ENCODE results near the gene SLC38A3.
"Not testable (repeated sequence)": the region's sequence is repeated elsewhere in the genome, so short reads cannot be mapped to it uniquely, and the experiment has no call there.

SLC38A3 gene

GRCh38 chr3:50231581-50231980 is 26.5 kb downstream of the SLC38A3 start:
- no peak for DNase-seq (ENCODE audit: low read depth)

- no peak for DNase-seq (ENCODE audit: low read depth)
Measured at GRCh38 chr3:50232303-50232702, 27.2 kb downstream of the SLC38A3 start.

DNA sequence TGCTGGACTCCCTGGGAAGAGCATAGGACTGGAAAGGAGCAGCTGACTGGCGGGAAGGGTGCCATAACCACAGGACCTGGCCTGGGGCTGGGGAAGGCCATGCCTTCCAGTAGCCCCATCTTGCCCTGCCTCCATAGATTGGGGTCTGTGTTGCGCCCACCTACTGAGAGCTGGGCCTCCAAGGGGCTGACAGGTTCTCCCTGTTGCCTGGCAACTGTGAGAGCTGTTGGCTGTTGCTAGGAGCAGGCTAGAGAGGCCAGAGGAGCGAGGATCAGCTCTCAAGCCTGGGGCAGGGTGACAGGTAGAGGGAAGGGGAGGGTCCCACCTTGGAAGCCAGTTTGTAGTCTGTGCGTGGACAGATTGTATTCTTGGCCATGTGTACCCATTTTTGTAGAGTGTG is 28.1 kb downstream of the SLC38A3 start:
- DNase-seq (ENCODE audit: low read depth), result no peak

DNA sequence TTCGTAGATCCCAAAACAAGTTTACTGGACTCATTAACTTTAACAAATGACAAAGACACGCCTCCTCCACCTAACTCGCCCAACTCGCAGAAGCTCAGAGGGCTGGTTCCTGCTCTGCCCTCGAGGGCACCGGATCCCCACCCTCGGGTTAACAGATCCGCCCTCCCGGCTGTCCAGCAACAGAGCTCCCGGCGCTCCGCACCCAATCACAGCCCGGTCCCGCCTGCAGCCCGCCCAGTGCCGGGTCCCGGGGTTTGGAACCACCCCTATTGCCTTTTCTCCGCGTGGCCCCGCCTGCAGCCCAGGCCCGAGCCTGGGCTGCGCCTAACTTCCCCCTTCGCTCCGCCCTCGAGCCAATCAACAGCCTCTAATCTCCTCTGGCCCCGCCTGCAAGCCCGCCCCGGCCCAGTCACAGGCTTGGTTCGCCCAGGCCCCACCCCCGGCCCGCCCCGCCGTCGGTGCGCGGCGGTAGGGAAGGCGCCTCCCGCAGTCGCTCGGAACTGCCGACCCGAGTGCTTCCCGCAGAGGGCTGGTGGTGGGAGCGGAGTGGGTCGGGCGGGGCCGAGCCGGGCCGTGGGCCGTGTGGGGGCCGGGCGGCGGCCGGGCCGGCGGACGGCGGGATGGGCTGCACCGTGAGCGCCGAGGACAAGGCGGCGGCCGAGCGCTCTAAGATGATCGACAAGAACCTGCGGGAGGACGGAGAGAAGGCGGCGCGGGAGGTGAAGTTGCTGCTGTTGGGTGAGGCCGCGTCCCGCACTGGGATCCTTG is 30.8 kb downstream of the SLC38A3 start, which contains the start of gene GNAI2:
Gene GNAI2, plus strand, starts transcription at position 489 of the 768 bp plus-strand sequence. Its CDS starts 132 bp downstream, at position 621.
- DNase-seq (ENCODE audit: low read depth), result peak; percentile 98

DNA sequence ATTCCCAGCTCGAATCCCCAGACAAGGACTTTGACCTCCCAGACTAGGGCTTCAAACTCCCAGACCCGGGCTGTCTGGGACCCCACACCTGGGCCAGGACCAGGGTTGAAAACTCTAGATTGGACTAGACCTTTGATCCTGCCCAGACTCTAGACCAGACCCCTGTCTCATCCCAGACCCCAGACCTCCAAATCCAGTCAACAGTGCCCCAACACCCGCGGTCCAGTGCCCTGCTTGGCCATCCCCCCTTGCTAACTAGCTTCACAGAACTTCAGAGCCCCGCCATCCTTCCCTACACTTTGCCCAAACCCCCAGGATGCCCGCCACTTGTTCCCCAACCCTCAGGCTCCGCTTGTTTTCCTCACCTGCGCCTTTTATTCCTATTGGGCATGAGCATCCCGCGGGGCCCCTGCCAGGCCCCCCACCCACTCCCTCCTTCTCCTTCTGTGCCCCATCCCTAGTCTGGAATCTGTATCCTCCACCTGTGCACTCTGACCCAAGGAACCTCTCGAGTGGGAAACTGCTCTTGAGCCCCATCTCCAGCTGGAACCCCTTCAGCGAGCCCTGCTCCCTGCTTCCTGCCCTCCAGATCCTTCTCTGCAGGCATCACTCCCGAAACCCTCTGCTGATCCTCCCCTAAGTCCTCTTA is 31.5 kb downstream of the SLC38A3 start:
- DNase-seq (ENCODE audit: low read depth), result no peak

- no peak for DNase-seq (ENCODE audit: low read depth)
Measured at GRCh38 chr3:50237133-50237651, 32.1 kb downstream of the SLC38A3 start.

- peak; percentile 78 for DNase-seq (ENCODE audit: low read depth)
Measured at GRCh38 chr3:50237754-50238548, 32.9 kb downstream of the SLC38A3 start.

DNA sequence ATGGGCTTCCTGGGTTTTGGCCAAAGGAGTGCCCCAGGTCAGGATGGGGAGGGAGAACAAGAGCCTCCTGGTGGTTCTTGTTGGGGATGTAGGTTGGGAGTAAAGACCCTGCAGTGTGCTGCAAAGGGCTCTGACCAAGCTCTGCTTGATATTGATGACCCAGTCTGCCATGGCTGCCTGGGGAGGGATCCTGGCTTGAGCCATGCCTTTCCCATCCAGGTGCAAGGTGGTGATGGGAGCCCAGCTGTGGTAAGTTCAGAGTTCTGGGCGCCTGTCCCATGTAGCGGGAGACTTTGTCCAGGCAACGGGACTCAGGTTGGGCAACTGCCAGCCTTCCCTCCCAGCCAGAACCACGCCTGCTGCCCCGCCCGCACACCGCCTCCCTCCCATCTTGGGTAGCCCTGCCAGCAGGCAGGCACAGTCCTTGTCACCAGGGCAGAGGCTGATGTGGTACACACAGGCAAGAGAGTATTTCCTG is 33.5 kb downstream of the SLC38A3 start:
- DNase-seq (ENCODE audit: low read depth), result no peak

DNA sequence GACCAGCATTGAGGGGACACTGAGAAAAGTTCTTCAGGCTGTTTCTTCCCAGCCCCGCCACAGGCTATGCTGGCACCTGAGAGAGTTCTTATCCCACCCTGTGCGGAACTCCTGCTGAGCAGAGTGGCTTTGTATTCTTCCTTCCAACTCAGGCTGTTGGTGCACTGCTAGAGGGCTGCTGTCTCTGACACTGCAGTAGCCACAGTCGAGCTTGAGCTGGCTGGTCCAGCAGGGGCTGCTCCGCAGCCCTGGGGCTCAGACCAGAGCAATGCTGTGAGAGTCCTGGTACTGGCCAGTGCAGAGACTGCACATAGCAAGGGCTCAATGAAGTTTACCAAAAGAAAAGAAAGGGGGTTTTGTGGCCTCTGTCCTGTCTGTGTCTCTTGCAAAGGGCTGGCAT is 34.6 kb downstream of the SLC38A3 start:
- DNase-seq (ENCODE audit: low read depth), result no peak

GRCh38 chr3:50241163-50241562 is 36.1 kb downstream of the SLC38A3 start:
- no peak for DNase-seq (ENCODE audit: low read depth)

GRCh38 chr3:50241713-50242380 is 36.8 kb downstream of the SLC38A3 start:
- DNase-seq (ENCODE audit: low read depth), result no peak

DNA sequence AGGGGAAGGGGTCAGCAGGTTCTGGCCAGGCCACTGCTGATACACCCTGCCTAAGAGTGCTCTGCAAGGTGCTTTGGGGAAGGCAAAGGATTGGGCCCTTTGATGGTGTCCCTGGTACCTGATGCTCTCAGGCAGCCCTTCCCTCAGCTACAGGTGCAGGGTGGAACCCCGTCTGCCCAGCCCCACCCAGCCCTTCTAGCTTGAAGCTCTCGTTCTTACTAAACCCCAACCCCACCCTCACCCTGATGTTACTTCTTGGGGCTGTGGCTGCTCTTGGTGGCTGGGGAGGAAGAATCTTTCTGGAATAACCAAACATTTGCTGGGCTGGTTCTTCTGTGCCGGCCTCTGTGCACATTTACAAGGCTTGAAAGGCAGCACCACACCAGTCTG is 37.3 kb downstream of the SLC38A3 start:
- DNase-seq (ENCODE audit: low read depth), result no peak

GRCh38 chr3:50242851-50243542 is 37.9 kb downstream of the SLC38A3 start:
- peak; percentile 6 for DNase-seq (ENCODE audit: low read depth)

DNA sequence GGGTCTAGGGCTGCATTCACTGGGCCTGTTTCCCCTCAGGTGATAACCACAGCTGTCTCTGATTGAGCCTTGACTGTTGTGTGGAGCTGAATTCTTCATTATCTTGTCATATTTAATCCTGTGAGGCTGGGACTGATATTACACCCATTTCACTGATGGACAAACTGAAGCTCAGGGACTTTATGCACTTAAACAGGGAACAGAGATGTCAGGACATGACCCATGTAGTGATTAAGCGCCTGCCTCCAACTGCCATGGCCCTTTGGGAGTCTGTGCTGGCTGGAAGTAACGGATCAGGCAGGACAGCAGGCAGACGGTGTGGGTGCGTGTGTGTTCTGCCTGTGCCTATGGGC is 38.4 kb downstream of the SLC38A3 start:
- DNase-seq (ENCODE audit: low read depth), result no peak

- DNase-seq (ENCODE audit: low read depth), result not testable (repeated sequence)
Measured at GRCh38 chr3:50244813-50245212, 39.7 kb downstream of the SLC38A3 start.

DNA sequence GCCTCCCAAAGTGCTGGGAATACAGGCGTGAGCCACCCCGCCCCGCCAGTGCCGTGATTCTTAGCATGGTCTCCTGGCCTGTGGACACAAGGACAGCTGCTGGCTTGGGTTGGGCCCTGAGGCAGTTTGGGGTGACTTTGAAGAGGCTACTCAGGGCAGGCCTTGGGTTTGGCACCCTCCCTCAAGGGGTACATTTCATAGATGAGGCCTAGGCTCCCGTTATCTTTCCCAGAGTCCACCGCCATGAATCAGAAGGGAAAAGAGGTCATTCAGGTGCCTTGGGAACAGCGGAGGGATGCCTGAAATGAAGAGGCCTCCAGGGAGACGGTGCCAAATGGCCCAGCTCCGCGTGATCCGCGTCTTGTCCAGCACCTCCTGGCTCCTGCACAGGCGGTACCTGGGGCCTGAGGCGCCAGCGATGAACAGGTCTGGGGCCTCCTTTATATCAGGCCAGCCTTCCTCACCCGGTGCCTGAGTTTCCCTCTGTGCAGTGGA is 40.2 kb downstream of the SLC38A3 start:
- no peak for DNase-seq (ENCODE audit: low read depth)

DNA sequence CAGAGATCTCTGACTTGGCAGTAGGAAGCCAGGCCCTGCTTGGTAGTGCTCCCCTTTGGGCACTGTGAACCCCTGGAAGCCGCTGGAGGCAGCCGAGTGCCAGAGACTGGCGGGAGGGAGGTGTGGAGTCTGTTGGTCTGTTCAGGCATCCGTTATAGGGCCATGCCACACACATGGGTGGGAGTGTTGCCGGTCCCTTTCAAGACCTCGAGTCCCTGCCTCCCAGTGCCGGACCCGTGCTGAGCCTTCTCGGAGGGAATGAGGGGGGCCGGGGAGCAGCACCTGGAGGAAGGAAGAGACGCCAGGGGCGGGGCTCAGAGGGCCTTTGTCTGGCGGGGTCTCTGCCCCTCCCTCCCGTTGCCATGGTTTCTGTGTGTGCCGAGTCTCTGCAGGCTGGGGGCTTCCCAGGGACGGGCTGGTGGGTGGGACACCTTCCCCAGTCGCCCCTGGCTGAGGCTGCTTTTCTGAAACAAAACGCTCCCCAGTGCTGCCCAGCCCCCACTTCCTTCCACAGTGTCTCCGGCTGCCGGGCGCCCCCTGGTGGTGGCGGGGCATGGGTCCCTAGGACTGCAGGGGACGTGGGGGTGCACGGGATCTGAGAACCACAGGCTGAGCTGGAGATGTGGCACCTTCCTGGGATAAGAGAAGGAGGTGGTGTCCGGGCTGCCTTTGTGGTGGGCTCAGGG is 40.9 kb downstream of the SLC38A3 start:
- DNase-seq (ENCODE audit: low read depth), result peak; percentile 90

DNA sequence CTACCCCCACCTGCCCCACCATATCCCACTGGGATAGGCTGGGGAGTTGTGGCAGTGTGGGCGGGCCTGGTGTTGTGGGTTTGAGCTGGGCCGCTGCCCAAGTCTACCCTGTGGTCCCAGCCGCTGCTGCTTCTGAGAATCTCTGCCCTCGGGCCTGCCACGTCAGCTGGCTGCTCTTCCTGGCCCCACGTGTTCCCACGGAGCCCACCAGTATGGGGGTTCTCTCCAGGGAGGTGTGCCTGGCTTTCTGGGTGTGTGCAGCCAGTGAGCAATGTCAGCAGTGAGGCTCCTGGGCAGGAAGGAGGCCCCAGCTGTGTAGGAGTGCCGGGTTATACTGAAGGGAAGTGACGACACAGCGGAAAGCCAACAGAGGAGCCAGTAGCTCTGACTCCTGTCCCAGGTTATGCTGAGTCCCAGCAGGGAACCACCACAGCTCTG is 41.5 kb downstream of the SLC38A3 start:
- peak; percentile 84 for DNase-seq (ENCODE audit: low read depth)

GRCh38 chr3:50248387-50248786 is 43.3 kb downstream of the SLC38A3 start:
- no peak for DNase-seq (ENCODE audit: low read depth)

GRCh38 chr3:50249457-50249856 is 44.4 kb downstream of the SLC38A3 start:
- DNase-seq (ENCODE audit: low read depth), result no peak

Data from stimulated activated CD4-positive, alpha-beta T cell treated with anti-CD3 and anti-CD28 coated beads, Interleukin-2, amount 100 ng/mL, for 4 hours (primary cell).